Activated naive CD8-positive, alpha-beta T cell treated with anti-CD3 and anti-CD28 coated beads, Interleukin-2, amount 50 U/mL, for 16 hours (primary cell): ENCODE measurements around the gene WDR7.

Source experiments
- DNase-seq: peaks from one replicate; pipeline ENCODE4 v3.0.0-alpha.2; 2020; ENCODE audit warnings: low read depth, low spot score

WDR7 gene

DNA sequence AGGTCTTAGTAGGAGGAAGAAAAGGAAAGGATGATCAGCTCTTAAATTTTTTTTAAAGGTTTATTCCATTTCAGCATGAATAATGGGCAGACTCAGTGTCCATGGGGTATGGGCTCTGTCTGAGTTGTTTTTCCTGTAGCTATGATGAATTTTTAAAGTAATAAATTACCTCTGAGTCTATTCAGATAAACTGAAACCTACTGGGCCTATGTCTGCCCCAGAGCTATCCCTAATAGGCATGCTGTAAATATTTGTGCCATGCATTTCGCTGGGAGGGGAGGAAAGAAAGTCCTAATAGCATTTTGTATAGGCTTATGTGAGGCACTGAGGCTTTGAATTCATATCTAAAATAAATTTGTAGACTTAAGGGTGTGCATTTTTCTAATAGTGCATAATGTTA, 285.3 kb downstream of the WDR7 start:
- no peak for DNase-seq

DNA sequence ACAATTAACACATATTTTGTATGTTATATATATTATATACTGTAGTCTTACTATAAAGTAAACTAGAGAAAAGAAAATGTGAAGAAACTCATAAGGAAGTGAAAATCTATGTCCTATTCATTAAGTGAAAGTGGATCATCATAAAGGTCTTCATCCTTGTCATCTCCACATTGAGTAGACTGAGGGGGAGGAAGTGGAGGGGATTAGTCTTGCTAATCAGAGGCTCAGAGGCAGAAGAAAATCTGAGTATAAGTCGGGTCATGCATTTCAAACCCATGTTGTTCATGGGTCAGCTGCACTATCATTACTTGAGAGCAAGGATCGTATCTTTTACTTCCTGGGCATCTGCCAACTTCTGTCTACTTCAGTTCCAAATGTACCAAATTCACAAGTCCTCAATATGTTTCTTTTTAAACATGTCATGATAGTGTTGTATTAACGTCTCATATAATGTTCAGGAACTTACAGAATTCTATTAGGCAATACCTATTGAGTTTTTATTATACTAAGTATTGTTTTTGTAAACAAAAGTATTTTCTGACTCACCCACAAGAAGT, 286.8 kb downstream of the WDR7 start:
- no peak for DNase-seq

DNA sequence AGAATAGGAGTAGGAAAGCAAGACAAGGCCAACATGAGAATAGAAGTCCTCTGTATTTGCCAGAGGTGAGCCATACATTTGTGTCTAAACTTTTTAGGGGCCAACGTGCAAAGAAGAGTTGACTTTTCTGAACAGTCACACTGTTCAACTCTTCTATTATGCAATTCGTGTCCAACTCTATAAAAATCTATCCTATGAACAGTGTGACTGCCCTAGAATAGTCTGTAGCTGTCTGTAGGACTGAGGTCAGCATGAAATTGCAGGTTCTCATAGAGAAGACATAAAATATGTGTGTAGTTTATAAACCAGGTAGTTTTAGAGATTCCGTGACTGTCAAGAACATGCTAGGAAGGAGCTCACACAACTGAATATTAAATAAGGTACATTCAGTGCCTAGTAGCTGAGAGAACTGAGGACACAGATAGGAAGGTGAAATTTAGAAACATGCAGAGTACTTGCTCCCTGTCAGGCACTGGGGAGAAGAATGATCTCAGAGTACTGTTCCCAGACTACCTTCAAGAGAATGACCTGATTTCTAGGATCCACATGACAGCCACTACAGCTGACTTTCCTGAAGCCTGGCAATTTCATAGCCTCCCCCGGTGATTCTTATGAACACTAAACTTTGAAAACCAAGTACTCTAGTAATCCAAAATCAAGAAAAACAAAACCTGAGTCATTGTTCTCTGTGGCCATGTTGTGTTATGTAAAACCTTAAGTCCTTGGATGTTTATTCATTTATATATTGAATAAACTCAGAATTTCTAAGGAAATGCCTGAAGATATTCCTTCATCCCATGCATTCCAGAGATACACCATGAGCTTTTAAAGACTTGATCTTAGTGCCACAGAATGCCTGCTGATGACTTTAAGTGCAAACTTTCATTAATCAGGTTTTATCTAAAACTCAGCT, 294.3 kb downstream of the WDR7 start:
- DNase-seq: no peak

DNA sequence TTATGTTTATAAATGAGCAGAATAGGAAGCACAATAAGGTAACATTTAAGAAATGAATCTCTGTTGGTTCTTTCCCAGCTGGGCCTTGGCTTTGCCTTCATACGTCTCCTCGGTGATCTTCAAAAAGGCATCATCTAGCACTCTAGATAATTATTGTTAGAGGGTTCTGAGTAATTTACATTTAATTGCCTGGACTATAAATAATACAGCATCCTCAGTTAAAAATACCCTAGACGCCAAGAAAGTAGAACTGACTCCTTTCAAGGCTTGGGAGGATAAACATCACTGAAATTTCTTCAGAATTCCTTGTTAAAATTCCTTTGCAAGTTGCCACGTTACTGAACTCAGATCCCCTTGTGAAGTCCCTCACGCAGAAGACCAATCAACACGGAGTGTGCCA, 296.1 kb downstream of the WDR7 start:
- no peak for DNase-seq

DNA sequence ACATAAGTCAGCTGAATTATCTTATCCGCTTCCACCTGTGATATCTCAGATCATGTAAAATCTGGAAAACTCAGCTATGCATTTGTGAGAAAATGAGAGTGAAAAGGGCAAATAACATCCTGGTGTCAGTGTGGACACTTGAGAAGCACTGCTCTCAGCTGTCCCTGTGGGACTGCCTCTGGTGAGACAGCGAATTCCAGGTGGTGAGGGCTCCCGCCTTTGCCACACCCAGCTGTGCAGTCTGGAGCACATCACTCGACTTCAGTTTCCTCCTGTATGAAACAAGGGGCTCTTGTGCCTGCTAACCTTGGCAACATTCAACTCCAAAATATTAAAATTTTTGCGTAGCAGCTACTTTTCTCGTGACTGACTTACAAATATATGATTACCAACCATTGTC, 300.9 kb downstream of the WDR7 start:
- DNase-seq: no peak

DNA sequence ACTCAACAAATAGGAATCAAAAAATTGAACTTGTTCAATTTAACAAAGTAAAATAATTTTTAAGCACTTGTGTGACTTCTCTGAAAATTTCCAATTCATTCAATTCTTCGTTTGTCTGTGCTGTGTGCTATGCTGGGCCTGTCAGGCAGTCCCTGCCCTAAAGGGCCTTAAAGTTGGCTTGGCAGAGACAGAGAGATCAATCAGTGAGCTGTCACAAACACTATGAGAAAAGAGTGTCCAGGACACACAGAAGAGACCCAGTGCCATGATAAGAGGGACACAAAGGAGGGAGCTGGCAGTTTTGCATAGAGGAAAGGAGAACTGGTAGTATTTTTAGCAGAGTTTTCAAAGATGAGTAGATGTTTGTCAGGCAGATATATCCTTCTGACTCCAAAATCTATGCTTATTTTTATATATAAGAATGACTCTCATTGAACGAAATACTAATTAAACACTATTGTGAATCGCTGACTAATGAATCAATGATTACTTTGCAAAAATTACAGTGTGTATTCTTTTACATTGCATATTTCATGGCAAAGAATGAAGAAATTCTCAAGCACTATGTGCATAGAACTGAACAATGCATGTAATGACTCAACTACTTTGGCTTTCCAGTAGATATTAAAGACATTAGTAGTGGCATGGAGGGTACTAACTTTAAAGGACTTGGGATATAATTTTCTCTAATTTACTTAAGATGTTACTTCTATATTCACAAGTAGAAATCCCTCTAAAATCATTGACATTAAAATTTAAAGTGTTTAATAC, 302.5 kb downstream of the WDR7 start:
- DNase-seq: no peak

DNA sequence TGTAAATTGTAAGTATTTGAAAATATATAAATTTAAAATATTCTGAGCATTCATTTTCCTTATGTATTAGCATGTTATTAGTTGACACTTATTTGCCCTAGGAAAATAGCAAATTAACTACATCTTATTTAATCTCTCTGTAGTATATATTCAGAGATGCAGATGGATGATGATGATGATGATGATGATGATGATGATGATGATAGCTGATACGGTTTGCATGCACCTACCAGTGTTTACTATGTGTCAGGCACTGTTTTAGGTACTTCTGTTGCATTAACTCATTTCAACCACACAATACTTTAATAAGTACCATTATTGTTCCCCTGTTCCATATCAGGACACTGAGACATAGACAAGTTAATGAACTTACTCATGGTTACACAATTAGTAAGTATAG, 304.3 kb downstream of the WDR7 start:
- DNase-seq: no peak

DNA sequence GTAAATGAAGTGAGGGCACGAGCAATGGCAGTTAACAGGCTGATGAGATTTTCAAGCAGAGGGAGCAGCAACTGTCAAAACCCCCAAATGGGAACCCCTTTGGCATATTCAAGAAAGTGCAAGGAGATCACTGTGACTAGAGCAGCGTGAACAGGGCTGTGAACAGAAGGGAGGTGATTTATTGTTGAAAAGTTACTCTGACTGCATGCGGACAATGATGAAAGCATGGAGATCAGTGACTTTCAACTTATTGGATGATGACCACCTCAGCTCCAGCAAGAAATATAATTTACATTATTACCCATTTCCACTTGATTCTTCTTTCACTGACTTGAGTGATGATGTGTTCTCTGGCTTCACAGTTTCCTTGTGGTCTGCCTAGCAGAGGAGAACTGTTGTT, 308.0 kb downstream of the WDR7 start:
- DNase-seq: no peak

DNA sequence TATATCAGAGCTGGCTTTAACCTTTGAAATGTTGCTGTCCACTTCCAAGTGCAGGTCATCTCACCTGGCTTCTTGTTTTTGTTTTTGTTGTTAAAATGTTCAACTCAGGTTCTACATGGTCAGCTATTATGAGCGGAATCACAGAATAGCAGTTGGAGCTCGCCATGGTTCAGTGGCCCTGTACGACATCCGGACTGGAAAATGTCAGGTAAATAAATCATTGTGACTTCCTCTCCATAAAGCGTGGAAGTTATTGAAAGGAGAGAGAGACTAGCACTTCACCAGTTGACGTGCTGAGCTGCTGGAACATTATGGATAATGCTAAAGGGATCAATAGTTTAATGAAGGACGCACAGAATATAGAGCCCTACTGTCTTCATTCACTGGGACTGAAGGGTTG, 311.2 kb downstream of the WDR7 start:
- DNase-seq: no peak

DNA sequence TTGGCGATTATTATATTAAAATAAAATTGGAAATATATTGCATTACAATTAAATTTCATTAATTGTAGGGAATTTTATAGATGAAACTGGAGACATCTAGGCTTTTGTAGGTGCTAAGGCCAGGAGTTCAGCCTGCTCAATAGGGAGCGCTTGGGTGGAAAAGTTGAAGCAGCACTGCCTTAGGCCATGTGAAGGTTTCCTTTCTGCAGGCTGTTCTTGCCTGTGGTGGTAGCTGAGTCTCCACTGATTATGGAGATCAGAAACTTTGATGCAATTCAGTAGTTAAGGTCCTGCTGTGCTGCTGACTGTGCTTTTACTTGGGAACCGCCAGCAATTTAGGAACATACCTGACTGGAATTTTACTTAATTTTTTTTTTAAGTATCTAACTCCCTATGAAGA, 315.9 kb downstream of the WDR7 start:
- DNase-seq: no peak

DNA sequence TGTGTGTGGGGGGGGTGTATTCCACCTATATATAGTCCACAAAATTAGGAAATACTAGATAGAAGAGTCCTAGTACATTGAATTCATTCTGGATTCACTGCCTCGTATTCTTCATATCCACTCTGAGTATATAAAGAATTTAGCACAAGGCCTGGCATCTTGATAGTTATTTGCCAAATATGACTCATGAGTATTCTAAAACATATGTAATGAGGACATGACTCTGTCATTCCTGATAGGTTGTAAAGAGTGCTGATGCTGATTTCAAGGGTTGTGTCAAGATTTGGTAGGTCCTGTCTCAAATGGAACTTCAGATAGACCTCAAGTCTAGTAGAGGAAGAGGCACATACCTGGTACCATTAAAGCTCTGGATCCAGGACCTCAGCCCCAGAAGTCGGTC, 322.3 kb downstream of the WDR7 start:
- no peak for DNase-seq

DNA sequence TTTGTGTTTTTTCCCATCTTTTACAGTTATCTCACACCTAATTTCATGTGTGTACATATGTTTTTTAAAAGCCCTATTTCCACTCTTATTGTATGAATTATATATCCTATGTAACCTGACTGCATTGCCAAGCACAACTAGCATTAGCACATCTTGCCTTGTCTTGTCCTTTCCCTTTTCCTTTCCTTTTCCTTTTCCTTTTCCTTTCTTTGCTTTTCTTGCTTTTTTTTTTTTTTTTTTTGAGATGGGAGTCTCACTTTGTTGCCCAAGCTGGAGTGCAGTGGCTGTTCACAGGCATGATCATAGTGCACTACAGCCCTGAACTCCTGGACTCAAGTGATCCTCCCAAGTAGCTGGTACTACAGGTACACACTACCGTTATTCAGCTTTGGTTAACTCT, 323.0 kb downstream of the WDR7 start:
- DNase-seq: no peak

DNA sequence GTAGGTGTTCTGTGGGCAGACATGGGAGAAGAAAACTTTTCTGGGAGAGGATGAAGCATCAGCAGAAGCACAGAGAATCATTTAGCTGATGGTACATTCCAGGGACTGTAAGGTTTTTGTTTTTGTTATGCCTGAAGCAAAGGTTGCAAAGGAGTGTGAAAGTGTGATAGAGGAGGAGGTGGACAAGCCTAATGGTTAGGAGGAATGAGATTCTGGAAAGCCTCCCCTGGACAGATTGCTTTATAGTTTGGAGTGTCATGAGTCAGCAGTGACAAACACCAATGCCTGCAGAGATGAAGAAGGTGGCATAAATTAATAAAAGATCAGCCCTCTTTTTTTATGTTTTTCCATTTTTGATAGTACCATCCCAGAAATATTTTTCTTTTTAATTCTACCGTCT, 324.1 kb downstream of the WDR7 start:
- no peak for DNase-seq

DNA sequence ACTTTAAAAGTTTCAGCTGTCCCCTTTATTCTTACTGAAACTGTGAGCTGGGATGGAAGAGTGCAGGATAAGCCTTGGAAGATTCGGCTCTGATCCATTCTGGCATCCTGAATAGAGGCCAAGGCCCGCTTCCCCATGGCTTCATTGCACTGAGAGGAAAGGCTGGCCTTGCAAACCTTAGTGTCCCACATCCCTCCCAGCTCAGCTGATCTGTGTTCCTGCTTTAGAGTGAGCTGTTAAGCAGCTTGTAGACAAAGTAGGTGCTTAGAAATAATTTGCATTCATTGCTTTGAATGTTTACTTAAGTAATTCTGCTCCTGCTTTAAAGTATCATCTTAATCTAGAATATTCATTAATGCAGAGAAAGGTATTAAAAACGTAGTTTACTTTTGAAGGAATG, 326.1 kb downstream of the WDR7 start:
- DNase-seq: no peak

DNA sequence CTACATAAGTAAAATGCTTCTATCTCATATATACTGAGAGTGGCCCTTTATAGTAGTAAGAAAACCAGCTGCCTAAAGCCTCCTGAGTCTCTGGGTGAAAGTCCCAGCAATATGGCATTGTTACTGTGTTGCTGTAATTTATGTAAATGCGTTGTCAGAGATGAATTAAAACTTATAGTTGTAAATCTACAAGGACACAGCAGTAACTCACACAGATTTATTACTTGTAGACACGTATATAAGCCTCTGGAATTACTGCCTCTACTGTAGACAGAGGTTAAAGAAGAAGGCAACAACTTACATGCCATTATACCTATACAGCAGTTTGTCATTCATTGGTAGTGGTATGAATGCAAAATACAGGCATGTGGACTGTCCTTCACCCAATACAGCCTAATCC, 326.6 kb downstream of the WDR7 start:
- no peak for DNase-seq

DNA sequence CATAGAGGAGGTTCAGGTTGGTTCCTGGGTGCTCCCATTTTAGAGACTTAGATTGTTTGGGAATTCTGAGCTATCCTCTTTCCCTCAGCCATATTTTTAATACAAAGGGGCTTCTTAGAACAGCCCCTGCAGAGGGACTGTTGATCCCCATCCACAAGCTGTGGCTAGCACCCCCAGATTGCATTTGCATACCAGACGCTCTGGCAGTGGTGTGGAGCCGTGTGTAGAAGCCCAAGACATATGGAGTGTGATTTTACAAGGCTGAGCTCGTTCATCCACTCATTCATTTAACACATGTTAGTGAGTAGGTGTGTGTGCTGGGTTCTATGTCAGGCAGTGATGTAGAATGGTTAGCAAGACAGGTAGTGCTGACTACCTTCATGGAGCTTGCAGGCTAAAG, 329.0 kb downstream of the WDR7 start:
- no peak for DNase-seq

DNA sequence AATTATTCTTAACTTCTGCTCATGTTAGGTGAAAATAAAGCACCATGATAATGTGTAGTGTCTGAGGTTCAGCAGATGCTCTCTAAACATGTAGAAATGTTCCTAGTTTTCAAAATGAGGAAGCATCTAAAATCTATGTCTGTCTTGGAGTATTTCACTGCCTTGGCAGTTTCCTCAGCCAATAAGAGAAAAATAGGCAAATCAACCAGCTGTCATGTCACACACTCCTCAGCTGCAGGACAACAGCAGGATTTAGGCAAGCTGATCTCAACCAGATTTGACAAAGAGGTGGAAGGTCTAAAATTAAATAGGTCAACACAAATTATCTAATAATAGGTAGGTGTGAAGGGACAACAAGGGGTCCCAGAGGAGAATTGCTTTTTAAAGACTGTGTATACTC, 331.6 kb downstream of the WDR7 start:
- DNase-seq: no peak

DNA sequence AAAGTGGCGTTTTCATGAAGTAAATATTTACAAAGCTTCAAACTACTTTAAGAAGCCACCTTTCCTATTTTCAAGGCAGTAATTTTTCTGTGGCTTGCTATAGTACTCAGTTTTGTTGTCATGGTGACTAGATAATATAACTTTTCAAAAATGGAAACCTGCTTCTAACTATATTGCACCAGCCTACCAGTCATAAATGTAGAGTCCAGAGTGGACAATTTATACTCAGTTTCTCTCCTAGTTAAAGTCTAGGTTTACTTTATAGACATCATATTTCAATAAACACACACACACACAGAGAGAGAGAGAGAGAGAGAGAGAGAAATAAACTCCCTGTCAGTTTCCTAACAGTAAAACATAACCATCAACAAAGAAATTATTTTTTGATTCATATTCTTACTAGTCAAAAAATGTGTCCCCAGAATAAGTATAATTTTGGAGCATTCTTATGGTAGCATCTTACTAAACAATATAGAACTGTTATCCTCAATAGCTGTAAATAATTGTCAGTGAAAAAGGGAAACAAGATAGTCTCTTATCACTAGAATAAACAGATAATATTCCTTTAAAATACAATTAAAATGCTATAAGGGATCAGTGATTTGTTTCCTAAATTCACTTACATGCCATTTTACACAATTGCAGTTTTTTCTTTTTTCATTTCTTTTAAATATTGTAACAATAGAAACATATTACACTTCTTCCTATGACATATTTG, 332.3 kb downstream of the WDR7 start:
- no peak for DNase-seq

DNA sequence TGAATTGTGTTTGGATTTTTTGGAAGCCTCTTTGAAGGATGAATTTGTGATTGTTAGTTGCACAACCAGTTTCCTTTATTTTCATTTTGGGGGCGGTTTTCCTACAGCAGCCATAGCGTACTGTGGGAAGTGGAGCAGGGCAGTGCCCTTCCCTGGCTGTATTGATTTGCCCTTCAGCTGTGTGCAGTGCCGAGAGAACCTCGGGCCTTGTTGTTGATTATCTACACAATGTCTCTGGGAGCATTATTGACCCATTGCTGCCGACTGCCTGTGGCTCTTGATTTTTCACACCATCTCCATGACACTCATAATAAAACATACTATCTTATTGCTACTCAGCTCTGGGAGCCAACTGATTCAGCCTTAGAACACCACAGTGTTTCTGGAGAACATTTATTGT, 333.6 kb downstream of the WDR7 start:
- DNase-seq: no peak

DNA sequence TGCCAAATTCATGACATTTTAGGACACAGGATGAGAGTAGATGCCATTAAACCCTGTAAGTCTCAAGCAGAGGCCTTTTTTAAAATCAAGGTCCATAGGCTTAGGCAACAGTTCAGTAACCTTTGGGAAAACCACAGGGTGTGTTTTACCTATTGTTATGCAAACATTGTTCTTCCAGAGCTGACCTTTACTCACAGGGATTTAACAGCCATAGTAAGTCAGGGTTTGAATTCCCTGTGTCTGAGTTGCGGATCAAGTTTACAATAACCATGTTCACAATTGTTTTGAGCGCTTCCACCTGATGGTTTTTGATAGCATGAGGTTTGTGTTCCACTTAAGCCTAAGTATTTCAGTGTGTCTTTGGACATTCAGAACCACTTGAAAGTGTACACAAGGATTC, 335.7 kb downstream of the WDR7 start:
- DNase-seq: no peak

DNA sequence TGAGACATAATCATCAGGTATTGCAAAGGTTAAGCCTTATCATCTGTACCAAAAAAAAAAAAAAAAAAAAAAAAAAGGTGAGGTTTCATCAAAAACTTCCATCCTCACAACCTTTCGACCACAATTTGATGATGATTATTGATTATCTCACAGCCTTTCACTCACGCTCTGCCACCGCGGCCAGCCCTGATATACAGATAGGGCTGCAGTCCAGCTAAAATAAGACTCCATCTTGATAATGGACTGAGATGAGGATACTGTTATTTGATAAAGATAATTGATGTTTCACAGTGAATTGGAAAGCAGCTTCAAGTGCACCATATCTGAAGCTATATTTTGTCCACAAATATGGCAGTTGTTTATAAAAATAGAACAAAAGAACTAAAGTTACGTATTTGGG, 336.1 kb downstream of the WDR7 start:
- no peak for DNase-seq

DNA sequence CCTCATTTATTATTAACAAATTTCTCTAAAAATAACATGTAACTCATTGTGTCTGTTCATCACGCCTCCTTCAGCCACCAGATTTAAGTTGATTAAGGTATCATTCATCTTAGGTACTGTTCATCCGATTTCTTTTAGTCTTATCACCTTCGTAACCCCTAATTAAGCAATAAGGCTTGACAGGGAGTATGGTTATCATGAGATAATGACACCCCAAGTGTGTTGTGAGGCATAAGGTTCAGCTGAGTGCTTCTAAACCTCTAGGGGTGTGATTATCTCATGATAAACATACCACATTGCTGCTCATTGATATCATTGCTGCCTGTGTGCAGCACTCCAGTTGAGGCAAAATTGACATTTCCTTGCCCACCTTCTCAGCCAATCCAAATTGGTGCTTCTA, 336.9 kb downstream of the WDR7 start:
- no peak for DNase-seq
